ENCODE results near the gene CACNA1G. TPM values are rescaled to one million over a fixed set of nuclear protein-coding genes. Genes with fewer than 3 reads are reported as not detected.

CACNA1G gene
- polyA plus RNA-seq, 4 donors = 0.03 to 1.7 TPM; not detected in 2

GRCh38 chr17:50562242-50563091 is 2.0 kb downstream of the CACNA1G start:
- peak overlapping the region in 1 of 3 donors; percentile 20 for H3K4me3 ChIP-seq (ENCODE audit: low read depth in 1 of 3, low read length in 3 of 3)
- FAIRE-seq = no peak
- peaks cover 0 to 92% (median 21%) of the 10 kb centered on the region in 3 donors for H3K27me3 ChIP-seq (ENCODE audit: control insufficient read depth in 3 of 3, insufficient read depth in 3 of 3, low read length in 3 of 3)

GRCh38 chr17:50563092-50563511 is 2.6 kb downstream of the CACNA1G start:
- H3K27me3 ChIP-seq (ENCODE audit: control insufficient read depth in 3 of 3, insufficient read depth in 3 of 3, low read length in 3 of 3) = peaks cover 0 to 88% (median 21%) of the 10 kb centered on the region in 3 donors
- peaks cover 0 to 26% (median 5%) of the 10 kb centered on the region in 3 donors for H3K4me1 ChIP-seq (ENCODE audit: control insufficient read depth in 3 of 3, insufficient read depth in 2 of 3, low read depth in 1 of 3, low read length in 2 of 3)
- H3K27ac ChIP-seq (ENCODE audit: low read depth in 1 of 3, low read length in 2 of 3) = no peak overlapping the region
- DNase-seq = no peak
- 55 to 61% (median 58%) methylated on average over 4 of the region's 4 CpGs for WGBS, 3 donors
- FAIRE-seq = no peak
- no peaks in the 10 kb centered on the region for H3K36me3 ChIP-seq (ENCODE audit: control insufficient read depth in 3 of 3, insufficient read depth in 2 of 3, low read depth in 1 of 3, low read length in 3 of 3)
- H3K4me3 ChIP-seq (ENCODE audit: low read depth in 1 of 3, low read length in 3 of 3) = no peak overlapping the region
- H3K9me3 ChIP-seq (ENCODE audit: control insufficient read depth in 2 of 2, insufficient read depth in 1 of 2, low read depth in 1 of 2, low read length in 1 of 2) = no peaks in the 10 kb centered on the region

More at GRCh38 chr17:50562242-50563091, 2.0 kb downstream of the CACNA1G start:
- H3K27ac ChIP-seq (ENCODE audit: low read depth in 1 of 3, low read length in 2 of 3) = no peak overlapping the region
- peak in 1 of 2 donors; percentile 27 for DNase-seq
- 16 to 21% (median 19%) methylated on average over 22 of the region's 22 CpGs for WGBS, 3 donors
- peaks cover 0 to 26% (median 5%) of the 10 kb centered on the region in 3 donors for H3K4me1 ChIP-seq (ENCODE audit: control insufficient read depth in 3 of 3, insufficient read depth in 2 of 3, low read depth in 1 of 3, low read length in 2 of 3)
- no peaks in the 10 kb centered on the region for H3K9me3 ChIP-seq (ENCODE audit: control insufficient read depth in 2 of 2, insufficient read depth in 1 of 2, low read depth in 1 of 2, low read length in 1 of 2)
- no peaks in the 10 kb centered on the region for H3K36me3 ChIP-seq (ENCODE audit: control insufficient read depth in 3 of 3, insufficient read depth in 2 of 3, low read depth in 1 of 3, low read length in 3 of 3)

GRCh38 chr17:50564916-50565315 is 4.4 kb downstream of the CACNA1G start:
- Histone ChIP-seq H3K27me3 (ENCODE audit: control insufficient read depth in 3 of 3, insufficient read depth in 3 of 3, low read length in 3 of 3) (peaks cover 0 to 76% (median 17%) of the 10 kb centered on the region in 3 donors), H3K36me3 (ENCODE audit: control insufficient read depth in 3 of 3, insufficient read depth in 2 of 3, low read depth in 1 of 3, low read length in 3 of 3) (no peaks in the 10 kb centered on the region), H3K4me3 (ENCODE audit: low read depth in 1 of 3, low read length in 3 of 3) (no peak overlapping the region), H3K9me3 (ENCODE audit: control insufficient read depth in 2 of 2, insufficient read depth in 1 of 2, low read depth in 1 of 2, low read length in 1 of 2) (no peaks in the 10 kb centered on the region), H3K4me1 (ENCODE audit: control insufficient read depth in 3 of 3, insufficient read depth in 2 of 3, low read depth in 1 of 3, low read length in 2 of 3) (peaks cover 0 to 14% (median 4%) of the 10 kb centered on the region in 3 donors), H3K27ac (ENCODE audit: low read depth in 1 of 3, low read length in 2 of 3) (peak overlapping the region in 1 of 3 donors; percentile 65)
- FAIRE-seq = no peak
- 21 to 24% (median 22%) methylated on average over 19 of the region's 19 CpGs for WGBS, 3 donors
- DNase-seq = peak in 1 of 2 donors; percentile 36

- peak in 1 of 2 donors; percentile 17 for DNase-seq
- no peak for FAIRE-seq
- no peak overlapping the region for H3K4me3 ChIP-seq (ENCODE audit: low read depth in 1 of 3, low read length in 3 of 3)
- peaks cover 0 to 10% (median 0%) of the 10 kb centered on the region in 3 donors for H3K4me1 ChIP-seq (ENCODE audit: control insufficient read depth in 3 of 3, insufficient read depth in 2 of 3, low read depth in 1 of 3, low read length in 2 of 3)
- no peaks in the 10 kb centered on the region for H3K9me3 ChIP-seq (ENCODE audit: control insufficient read depth in 2 of 2, insufficient read depth in 1 of 2, low read depth in 1 of 2, low read length in 1 of 2)
- peak overlapping the region in 1 of 3 donors; percentile 28 for H3K27ac ChIP-seq (ENCODE audit: low read depth in 1 of 3, low read length in 2 of 3)
- WGBS, 3 donors = 25 to 38% (median 36%) methylated on average over 10 of the region's 10 CpGs
- H3K36me3 ChIP-seq (ENCODE audit: control insufficient read depth in 3 of 3, insufficient read depth in 2 of 3, low read depth in 1 of 3, low read length in 3 of 3) = no peaks in the 10 kb centered on the region
- H3K27me3 ChIP-seq (ENCODE audit: control insufficient read depth in 3 of 3, insufficient read depth in 3 of 3, low read length in 3 of 3) = peaks cover 0 to 71% (median 17%) of the 10 kb centered on the region in 3 donors
These were observed 5.2 kb downstream of the CACNA1G start for GRCh38 chr17:50565402-50566350.

- Histone ChIP-seq H3K4me3 (ENCODE audit: low read depth in 1 of 3, low read length in 3 of 3) (no peak overlapping the region), H3K36me3 (ENCODE audit: control insufficient read depth in 3 of 3, insufficient read depth in 2 of 3, low read depth in 1 of 3, low read length in 3 of 3) (no peaks in the 10 kb centered on the region), H3K27ac (ENCODE audit: low read depth in 1 of 3, low read length in 2 of 3) (no peak overlapping the region), H3K4me1 (ENCODE audit: control insufficient read depth in 3 of 3, insufficient read depth in 2 of 3, low read depth in 1 of 3, low read length in 2 of 3) (peaks cover 0 to 10% (median 0%) of the 10 kb centered on the region in 3 donors), H3K9me3 (ENCODE audit: control insufficient read depth in 2 of 2, insufficient read depth in 1 of 2, low read depth in 1 of 2, low read length in 1 of 2) (no peaks in the 10 kb centered on the region), H3K27me3 (ENCODE audit: control insufficient read depth in 3 of 3, insufficient read depth in 3 of 3, low read length in 3 of 3) (peaks cover 0 to 62% (median 17%) of the 10 kb centered on the region in 3 donors)
- FAIRE-seq (no peak), DNase-seq (no peak)
- 44 to 79% (median 63%) methylated on average over 2 of the region's 2 CpGs for WGBS, 3 donors
These were observed 6.4 kb downstream of the CACNA1G start for GRCh38 chr17:50566886-50567285.

- H3K9me3 ChIP-seq (ENCODE audit: control insufficient read depth in 2 of 2, insufficient read depth in 1 of 2, low read depth in 1 of 2, low read length in 1 of 2) = no peaks in the 10 kb centered on the region
- H3K27ac ChIP-seq (ENCODE audit: low read depth in 1 of 3, low read length in 2 of 3) = no peak overlapping the region
- DNase-seq (no peak), FAIRE-seq (no peak)
- peaks cover 0 to 44% (median 8%) of the 10 kb centered on the region in 3 donors for H3K27me3 ChIP-seq (ENCODE audit: control insufficient read depth in 3 of 3, insufficient read depth in 3 of 3, low read length in 3 of 3)
- WGBS, 3 donors = 75 to 86% (median 79%) methylated on average over 12 of the region's 12 CpGs
- peaks cover 0 to 2% (median 0%) of the 10 kb centered on the region in 3 donors for H3K36me3 ChIP-seq (ENCODE audit: control insufficient read depth in 3 of 3, insufficient read depth in 2 of 3, low read depth in 1 of 3, low read length in 3 of 3)
- H3K4me3 ChIP-seq (ENCODE audit: low read depth in 1 of 3, low read length in 3 of 3) = no peak overlapping the region
- H3K4me1 ChIP-seq (ENCODE audit: control insufficient read depth in 3 of 3, insufficient read depth in 2 of 3, low read depth in 1 of 3, low read length in 2 of 3) = peaks cover 0 to 6% (median 0%) of the 10 kb centered on the region in 3 donors
These were observed 8.1 kb downstream of the CACNA1G start for GRCh38 chr17:50568659-50569058.

GRCh38 chr17:50569592-50569991 is 9.1 kb downstream of the CACNA1G start:
- no peak for FAIRE-seq
- no peak for DNase-seq

GRCh38 chr17:50570032-50570431 is 9.5 kb downstream of the CACNA1G start:
- DNase-seq (no peak), FAIRE-seq (no peak)
- Histone ChIP-seq H3K27me3 (ENCODE audit: control insufficient read depth in 3 of 3, insufficient read depth in 3 of 3, low read length in 3 of 3) (peaks cover 0 to 30% (median 4%) of the 10 kb centered on the region in 3 donors), H3K9me3 (ENCODE audit: control insufficient read depth in 2 of 2, insufficient read depth in 1 of 2, low read depth in 1 of 2, low read length in 1 of 2) (no peaks in the 10 kb centered on the region), H3K4me3 (ENCODE audit: low read depth in 1 of 3, low read length in 3 of 3) (no peak overlapping the region), H3K36me3 (ENCODE audit: control insufficient read depth in 3 of 3, insufficient read depth in 2 of 3, low read depth in 1 of 3, low read length in 3 of 3) (peaks cover 0 to 2% (median 0%) of the 10 kb centered on the region in 3 donors), H3K4me1 (ENCODE audit: control insufficient read depth in 3 of 3, insufficient read depth in 2 of 3, low read depth in 1 of 3, low read length in 2 of 3) (peaks cover 0 to 6% (median 0%) of the 10 kb centered on the region in 3 donors), H3K27ac (ENCODE audit: low read depth in 1 of 3, low read length in 2 of 3) (no peak overlapping the region)
- 86 to 92% (median 87%) methylated on average over 8 of the region's 8 CpGs for WGBS, 3 donors

More at GRCh38 chr17:50569592-50569991, 9.1 kb downstream of the CACNA1G start:
- Histone ChIP-seq H3K27me3 (ENCODE audit: control insufficient read depth in 3 of 3, insufficient read depth in 3 of 3, low read length in 3 of 3) (peaks cover 0 to 35% (median 6%) of the 10 kb centered on the region in 3 donors), H3K27ac (ENCODE audit: low read depth in 1 of 3, low read length in 2 of 3) (no peak overlapping the region), H3K4me3 (ENCODE audit: low read depth in 1 of 3, low read length in 3 of 3) (no peak overlapping the region), H3K9me3 (ENCODE audit: control insufficient read depth in 2 of 2, insufficient read depth in 1 of 2, low read depth in 1 of 2, low read length in 1 of 2) (no peaks in the 10 kb centered on the region), H3K4me1 (ENCODE audit: control insufficient read depth in 3 of 3, insufficient read depth in 2 of 3, low read depth in 1 of 3, low read length in 2 of 3) (peaks cover 0 to 6% (median 0%) of the 10 kb centered on the region in 3 donors), H3K36me3 (ENCODE audit: control insufficient read depth in 3 of 3, insufficient read depth in 2 of 3, low read depth in 1 of 3, low read length in 3 of 3) (peaks cover 0 to 2% (median 0%) of the 10 kb centered on the region in 3 donors)
- 84 to 86% (median 85%) methylated on average over 7 of the region's 7 CpGs for WGBS, 3 donors

Data from small intestine (tissue), 7 donors.